HG03520 (cell line): ENCODE measurements around the gene ISY1.
"Not testable (repeated sequence)": the region's sequence is repeated elsewhere in the genome, so short reads cannot be mapped to it uniquely, and the experiment has no call there.

Experiments
- ATAC-seq: cut with Tn5 transposase; IDR thresholded peaks from one replicate; pipeline ENCODE4 v1.9.1; 2021; ENCODE audit warnings: mild to moderate bottlenecking, moderate library complexity; ENCODE audit not compliant: unreplicated experiment

Gene ISY1

DNA sequence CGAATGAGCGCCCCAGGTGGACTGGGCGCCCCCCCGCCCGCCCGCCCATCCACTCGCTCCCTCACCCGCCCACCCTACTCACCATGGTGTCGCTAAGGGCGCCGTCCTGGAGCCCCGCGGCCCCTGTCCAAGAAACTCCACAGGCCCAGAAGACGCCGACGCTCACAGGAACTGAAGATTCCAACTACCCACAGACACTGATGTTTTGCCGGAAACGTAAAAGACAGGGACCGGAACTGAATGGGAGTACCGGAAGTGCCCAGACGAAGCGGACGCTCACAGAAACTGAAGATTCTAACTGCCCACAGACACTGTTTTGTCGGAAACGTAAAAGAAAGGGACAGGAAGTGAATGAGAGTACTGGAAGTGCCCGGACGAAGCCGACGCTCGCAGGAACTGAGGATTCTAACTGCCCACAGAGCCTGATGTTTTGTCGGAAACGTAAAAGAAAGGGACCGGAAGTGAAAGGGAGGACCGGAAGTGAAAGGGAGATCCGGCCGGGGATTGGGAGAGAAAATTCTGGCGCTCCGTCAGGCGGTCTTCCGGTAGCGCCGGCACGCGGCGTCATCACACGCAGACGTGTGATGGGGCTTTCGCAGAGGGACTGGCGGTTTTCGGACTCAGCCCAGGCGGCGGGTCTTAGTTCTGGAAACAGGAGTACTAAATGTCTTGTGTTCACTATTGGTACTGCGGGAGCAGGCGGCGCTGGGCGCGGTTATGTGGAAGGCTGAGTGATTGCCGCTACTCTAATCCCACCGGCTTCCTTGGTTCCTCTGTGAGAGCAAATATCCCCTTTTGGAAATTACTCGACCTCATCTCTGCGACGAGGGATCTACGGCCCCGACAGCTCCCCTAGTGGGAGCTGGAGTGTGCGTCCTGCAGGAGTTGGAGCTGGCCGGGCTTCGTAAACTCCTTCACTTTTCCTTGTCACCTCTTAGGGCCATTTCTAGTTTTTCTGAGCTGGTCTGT is at the start of gene ISY1:
ISY1 (minus strand) TSS at position 173 of the 969 bp plus-strand sequence; CDS start at position 85, 88 bp downstream.
- ATAC-seq: peak; percentile 73

GRCh38 chr3:129207479-129207878 is 46.6 kb upstream of the ISY1 start:
- no peak for ATAC-seq

DNA sequence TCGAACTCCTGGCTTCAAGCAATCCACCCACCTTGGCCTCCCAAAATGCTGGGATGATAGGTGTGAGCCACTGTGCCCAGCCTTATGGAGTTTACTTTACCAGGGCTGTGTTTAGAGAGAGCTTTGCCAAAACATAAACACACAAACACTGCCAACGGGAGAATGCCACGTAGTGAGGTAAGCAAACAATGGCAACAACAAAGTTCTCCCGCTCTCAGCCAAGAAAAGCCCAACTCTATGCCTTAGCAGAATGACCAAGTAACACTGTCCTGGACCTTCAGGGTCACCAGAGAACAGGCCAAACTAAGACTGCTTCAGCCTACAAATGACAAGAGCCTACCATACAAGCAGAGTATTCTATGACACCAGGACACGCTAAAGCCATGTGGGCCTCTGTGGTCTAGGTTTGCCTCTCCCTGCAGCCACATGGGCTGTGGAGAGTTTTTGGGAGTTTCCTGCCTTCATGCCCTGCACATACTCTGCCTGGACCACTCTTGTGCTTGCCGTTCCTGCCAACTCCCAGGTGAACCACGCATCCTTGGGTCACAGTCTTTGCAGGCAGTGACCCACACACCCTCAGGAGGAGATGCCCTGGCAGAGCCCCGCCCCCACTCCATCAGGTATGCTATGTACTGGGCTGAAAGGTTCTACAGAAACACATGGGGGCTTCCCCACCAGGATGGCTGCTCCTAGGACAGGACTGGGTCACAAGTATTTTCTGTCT is 44.4 kb upstream of the ISY1 start:
- ATAC-seq: no peak

- no peak for ATAC-seq
Observed at GRCh38 chr3:129204473-129204872, 43.6 kb upstream of the ISY1 start.

DNA sequence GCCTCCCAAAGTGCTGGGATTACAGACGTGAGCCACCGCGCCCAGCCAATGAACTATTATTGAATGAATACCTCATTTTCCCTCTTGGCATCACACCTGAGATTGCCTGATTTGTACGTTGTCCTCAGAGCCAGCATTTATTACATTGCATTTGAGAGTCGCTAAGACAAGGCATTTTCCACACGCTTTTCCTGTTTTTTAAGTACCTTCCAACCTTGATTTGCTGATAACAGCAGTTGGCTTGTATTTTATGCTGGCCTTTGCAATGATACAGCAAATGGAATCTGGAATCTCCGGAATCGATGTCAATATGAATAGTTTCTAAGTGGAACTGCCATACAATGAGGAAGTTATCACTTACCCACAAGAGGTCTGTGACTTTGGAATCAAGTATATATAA is 38.5 kb upstream of the ISY1 start:
- no peak for ATAC-seq

- no peak for ATAC-seq
Observed at GRCh38 chr3:129197321-129197720, 36.5 kb upstream of the ISY1 start.

GRCh38 chr3:129196601-129197000 is 35.7 kb upstream of the ISY1 start:
- no peak for ATAC-seq

DNA sequence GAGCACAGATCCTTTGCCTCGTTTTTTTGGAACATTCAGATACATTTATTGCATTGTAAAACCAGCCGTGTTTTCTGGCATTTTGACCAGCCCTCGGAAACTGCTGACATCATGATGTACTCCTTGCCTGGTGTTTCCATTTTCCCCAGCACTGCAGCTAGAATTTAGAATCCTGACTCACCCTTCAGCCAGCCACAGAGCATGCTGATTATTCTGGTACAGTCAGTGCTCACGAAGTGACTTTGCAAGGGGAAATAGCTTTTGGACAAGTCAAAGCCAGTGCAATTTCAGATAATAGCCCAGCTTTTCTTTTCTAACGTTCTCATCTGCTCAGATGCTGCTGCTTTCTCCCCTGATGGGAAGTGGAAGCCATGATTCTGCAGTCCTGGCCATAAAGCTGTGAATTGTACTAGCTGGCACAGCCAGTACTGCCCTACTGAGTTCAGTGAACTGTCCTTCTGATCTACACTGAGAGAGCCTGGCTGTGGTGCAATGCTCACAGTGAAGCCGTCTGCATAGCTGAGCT is 34.9 kb upstream of the ISY1 start:
- no peak for ATAC-seq

- ATAC-seq: not testable (repeated sequence)
Observed at GRCh38 chr3:129189793-129190192, 28.9 kb upstream of the ISY1 start.

DNA sequence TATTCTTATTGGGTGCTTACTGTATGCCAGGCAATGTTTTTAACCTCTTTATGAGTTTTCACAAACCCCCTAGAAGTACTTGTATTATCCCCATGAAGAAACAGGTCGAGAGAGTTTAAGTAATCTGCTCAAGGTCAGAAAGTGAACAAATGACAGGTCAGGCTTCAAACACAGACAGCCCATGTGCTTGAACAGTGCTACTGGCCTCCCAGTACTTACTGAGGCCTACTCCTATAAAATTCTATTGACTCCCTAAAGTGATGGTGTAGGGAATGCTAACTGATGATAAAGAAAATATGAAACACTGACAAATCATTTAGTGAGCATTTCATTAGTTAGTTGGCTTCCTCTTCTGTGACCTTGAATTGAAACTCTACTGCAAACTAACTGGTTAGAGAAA is 27.0 kb upstream of the ISY1 start:
- no peak for ATAC-seq

GRCh38 chr3:129185783-129186182 is 24.9 kb upstream of the ISY1 start:
- ATAC-seq: no peak

DNA sequence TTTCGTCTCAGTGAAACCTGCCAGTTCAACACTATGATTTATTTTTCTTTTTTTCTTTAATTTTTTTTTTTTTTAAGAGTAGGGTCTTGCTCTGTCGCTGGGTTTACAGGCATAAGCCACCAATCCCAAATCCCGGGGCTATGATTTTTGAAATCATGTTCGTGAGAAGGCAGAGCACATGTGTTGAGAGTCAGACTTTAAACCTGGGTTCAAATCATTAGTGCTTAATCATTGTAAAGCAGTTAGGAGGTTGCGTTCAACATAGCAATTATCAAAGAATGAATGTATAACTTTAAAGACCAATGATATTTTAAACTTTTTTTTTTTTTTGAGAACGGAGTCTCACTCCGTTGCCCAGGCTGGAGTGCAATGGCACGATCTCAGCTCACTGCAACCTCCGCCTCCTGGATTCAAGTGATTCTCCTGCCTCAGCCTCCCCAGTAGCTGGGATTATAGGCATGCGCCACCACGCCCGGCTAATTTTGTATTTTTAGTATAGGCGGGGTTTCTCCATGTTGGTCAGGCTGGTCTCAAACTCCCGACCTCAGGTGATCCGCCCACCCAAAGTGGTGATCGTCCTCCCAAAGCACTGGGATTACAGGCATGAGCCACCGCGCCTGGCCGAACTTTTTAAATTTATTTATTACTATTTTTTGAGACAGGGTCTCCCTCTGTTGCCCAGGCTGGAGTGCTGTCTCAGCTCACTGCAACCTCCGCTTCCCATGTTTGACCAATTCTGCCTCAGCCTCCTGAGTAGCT is 24.1 kb upstream of the ISY1 start:
- not testable (repeated sequence) for ATAC-seq

GRCh38 chr3:129184396-129184657 is 23.5 kb upstream of the ISY1 start:
- no peak for ATAC-seq

DNA sequence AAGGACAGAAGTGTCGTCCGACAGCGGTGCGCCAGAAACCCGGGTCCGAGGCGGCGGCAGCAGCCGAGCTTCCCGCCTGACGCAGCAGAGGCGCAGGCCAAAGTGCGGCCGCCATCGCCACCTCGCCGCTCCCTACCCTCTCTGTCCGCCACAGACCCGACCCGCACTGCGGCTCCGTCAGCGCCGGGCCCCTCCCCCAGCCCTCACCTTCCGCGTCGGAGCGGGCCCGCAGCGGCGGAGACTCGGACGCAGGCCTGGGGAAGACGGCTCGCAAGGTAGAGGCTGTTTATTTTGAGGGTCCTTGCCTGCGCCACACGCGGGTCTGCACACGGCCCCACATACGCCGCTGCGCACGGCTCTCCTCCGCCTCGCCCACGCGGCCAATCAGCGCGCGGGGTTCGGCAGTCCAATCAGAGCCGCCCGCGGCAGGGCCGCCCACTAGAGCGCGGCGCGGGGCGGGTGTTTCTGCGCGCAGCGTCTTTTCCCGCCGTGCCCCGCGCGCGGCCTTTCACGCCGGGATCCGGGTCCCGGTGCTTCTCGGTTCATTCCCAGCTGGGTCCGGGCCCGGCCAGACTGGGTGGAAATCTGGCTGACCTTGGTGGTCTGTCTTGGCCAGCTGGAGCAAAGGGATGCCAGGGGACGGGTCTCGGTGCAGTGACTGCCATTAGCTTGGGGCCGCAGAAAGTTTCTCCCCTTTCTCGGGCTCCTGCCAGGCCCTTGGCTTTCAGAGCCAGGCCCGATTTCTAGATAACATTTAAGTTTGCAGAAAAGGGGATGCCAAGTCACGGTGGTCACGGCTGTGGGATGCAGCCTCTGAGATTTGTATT is 22.9 kb upstream of the ISY1 start, which contains the start of gene CNBP:
CNBP (minus strand) TSS at position 328 of the 827 bp plus-strand sequence. CDS start 12,139 bp downstream, outside the sequence.
- peak; percentile 95 for ATAC-seq

- ATAC-seq: no peak
Observed at GRCh38 chr3:129182390-129183185, 21.7 kb upstream of the ISY1 start.

DNA sequence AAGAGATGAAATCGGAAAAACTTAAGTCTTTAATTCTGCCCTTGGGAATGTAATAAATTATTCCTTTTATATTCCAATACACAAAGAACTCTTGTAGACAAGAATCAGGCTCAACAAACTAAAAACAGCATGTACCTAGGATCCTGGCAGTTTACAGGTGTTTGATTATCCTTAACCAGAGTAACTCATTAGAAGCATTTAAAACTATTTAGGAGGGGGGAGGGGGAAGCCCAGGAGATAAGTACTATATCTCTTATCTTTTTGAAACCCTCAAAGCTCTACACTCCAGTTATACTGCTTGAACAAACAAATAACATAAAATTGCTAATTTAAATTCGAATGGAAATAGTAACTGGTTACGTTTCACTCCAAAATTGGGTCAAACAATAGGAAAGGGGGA is 21.0 kb upstream of the ISY1 start:
- no peak for ATAC-seq

DNA sequence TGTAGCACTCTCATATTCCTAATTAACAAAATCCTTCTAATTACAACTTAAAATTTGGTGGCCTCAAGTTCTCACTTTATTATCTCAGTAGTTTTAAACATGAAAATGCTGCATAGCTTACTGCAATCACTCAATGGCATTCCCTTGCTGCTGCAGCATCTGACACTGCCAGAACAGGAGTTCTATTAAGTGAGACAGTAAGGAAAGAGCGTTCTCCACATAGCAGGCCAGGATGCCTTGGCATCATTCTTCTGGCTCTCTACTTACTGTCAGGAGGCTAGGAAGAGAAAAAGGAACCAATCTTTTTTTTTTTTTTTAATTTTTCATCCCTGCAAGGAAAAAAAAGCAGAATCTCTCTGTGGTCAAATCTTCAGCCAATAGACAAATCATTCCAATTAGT is 19.6 kb upstream of the ISY1 start:
- no peak for ATAC-seq

GRCh38 chr3:129176051-129176450 is 15.2 kb upstream of the ISY1 start:
- ATAC-seq: no peak

DNA sequence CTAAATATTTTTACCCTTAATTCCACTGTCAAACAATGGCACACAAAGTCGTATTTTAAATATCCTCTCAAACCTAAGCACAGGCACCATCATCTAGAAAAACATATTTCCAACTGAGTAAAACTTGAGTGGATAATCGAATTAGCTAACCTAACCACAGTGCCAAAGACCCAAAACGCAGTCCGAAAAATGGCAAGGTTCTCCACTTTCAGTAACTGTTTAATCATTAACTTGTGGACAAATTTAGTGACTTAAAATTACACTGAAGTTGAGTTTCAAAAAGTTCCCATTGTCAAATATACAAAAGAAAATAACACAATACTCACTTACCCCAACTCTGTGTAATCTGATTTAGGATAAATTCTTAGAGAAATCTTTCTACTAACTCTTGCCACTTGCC is 12.9 kb upstream of the ISY1 start:
- ATAC-seq: no peak
